IPS DF 6.9 (cell line): ENCODE results near the gene AGBL4.
A peak's percentile ranks its signal among the peaks of the same experiment; 100 is the strongest.

ENCODE experiments used
- DNase-seq: peaks from one replicate; pipeline ENCODE4 v3.0.0-alpha.2; 2013; ENCODE audit warnings: low read depth, low spot score
- H3K27ac ChIP-seq: one replicate; pipeline ENCODE4 v1.5.1; 2013; ENCODE audit warnings: low read length, control low read depth
- H3K27me3 ChIP-seq: 2 replicates; pipeline ENCODE4 v1.6.1; 2013; ENCODE audit warnings: mild to moderate bottlenecking, low read length; ENCODE audit not compliant: control insufficient read depth, insufficient read depth
- H3K36me3 ChIP-seq: 2 replicates; pipeline ENCODE4 v1.6.1; 2013; ENCODE audit warnings: low read length; ENCODE audit not compliant: control insufficient read depth, insufficient read depth
- H3K4me1 ChIP-seq: 2 replicates; pipeline ENCODE4 v1.6.1; 2013; ENCODE audit warnings: low read length; ENCODE audit not compliant: control insufficient read depth, insufficient read depth
- H3K4me3 ChIP-seq: 2 replicates; pipeline ENCODE4 v1.5.1; 2013; ENCODE audit warnings: mild to moderate bottlenecking, low read length
- H3K9me3 ChIP-seq: 2 replicates; pipeline ENCODE4 v1.6.1; 2013; ENCODE audit warnings: low read length, inconsistent platforms; ENCODE audit not compliant: control insufficient read depth, insufficient read depth
- WGBS: extraction: QIAGEN DNeasy Blood & Tissue Kit; methylation state at CpG from one replicate; pipeline ENCODE4 v1.1.7; 2013; ENCODE audit warnings: mixed read lengths, missing lambda C conversion rate; ENCODE audit not compliant: insufficient read length, insufficient coverage; 5-methylcytosine and 5-hydroxymethylcytosine counted together

The AGBL4 gene

DNA sequence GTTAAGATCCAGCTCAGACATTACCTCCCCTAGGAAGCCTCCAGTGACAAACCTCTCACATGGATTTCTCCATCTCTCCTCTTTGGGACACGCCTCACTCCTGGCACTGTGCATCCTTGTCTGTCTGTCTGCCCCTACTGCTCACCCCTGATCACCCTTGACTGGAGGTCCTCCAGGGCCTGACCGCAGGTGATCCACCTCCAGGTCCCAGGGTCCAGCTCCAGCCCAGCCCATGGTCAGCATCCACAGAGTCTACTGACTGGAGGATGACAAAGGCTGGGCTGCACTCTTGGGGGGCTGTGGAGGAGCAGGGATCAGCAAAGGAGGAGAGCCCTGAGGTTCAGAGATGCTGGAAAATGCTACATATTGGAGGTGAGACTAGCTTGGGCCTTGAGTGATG, 1312.8 kb downstream of the AGBL4 start:
- H3K4me1 ChIP-seq, result no peaks in the 10 kb centered on the region; the same call in 1 of the 2 replicates
- no peak overlapping the region for H3K4me3 ChIP-seq
- no peaks in the 10 kb centered on the region for H3K9me3 ChIP-seq
- no peaks in the 10 kb centered on the region for H3K36me3 ChIP-seq
- DNase-seq, result no peak
- H3K27ac ChIP-seq, result no peak overlapping the region
- H3K27me3 ChIP-seq, result no peaks in the 10 kb centered on the region
- WGBS, result no CpG with 5 or more reads among the region's 2 CpGs

DNA sequence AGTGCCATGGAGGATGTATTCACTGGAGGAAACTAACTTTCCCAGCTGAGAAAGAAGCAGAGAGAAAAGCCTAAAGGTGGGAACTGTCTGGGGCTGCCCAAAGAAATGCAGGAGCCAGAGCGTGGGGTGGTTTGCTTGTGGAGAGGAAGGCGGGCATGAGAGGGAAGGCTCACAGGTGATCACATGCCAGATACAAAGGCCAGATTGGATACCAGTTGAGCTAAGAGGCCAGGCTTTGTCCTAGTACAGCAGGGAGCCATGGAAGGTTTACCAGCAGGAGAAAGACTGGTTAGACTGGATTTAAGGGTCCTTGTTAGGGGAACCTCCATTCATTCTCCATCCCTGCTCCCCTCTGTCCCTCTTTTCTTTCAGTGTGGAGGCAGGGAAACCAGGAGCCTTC, 1313.4 kb downstream of the AGBL4 start:
- H3K9me3 ChIP-seq, result no peaks in the 10 kb centered on the region
- WGBS, result no CpG with 5 or more reads among the region's 2 CpGs
- peak; percentile 16 for DNase-seq
- no peaks in the 10 kb centered on the region for H3K27me3 ChIP-seq
- H3K27ac ChIP-seq, result no peak overlapping the region
- no peak overlapping the region for H3K4me3 ChIP-seq
- no peaks in the 10 kb centered on the region; the same call in 1 of the 2 replicates for H3K4me1 ChIP-seq
- no peaks in the 10 kb centered on the region for H3K36me3 ChIP-seq

DNA sequence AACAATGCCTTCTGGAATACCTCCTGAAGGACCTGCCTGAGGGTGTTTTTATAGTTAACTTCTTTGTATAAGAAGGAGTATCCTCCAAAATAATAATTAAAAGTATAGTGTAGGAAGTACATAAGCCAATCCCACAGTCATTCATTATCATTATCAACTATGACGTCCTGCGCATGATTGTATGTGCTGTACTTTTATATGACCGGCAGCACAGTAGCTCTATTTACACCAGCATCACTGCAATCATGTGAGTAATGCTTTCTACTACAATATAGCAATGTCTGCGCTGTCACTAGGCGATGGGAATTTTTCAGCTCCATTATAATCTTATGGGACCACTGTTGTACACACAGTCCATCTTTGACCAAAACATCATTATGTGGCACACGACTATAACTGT, 1319.0 kb downstream of the AGBL4 start:
- WGBS, result no CpG with 5 or more reads among the region's 6 CpGs
- Histone ChIP-seq H3K4me1 (no peaks in the 10 kb centered on the region), H3K27me3 (no peaks in the 10 kb centered on the region), H3K36me3 (no peaks in the 10 kb centered on the region), H3K27ac (no peak overlapping the region), H3K9me3 (no peaks in the 10 kb centered on the region), H3K4me3 (no peak overlapping the region)
- no peak for DNase-seq

DNA sequence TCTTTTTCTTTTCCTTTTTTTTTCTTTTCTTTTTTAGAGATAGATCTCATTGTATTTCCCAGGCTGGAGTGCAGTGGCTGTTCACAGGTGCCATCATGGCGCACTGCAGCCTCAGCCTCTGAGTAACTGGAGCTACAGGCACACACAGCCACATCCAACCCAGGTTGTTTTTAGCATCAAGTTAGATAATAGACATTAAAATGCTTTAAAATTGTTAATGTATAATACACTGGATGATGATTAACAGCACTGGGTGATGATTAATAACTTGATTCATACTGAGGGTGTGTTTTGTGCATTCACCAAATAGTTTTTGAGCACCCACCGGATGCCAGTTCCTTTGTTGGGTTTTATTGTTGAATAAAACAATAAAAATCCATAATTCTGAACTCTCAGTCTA, 1322.3 kb downstream of the AGBL4 start:
- Histone ChIP-seq H3K9me3 (no peaks in the 10 kb centered on the region), H3K27ac (no peak overlapping the region), H3K4me1 (no peaks in the 10 kb centered on the region), H3K4me3 (no peak overlapping the region), H3K36me3 (no peaks in the 10 kb centered on the region), H3K27me3 (no peaks in the 10 kb centered on the region)
- DNase-seq, result no peak
- WGBS, result no CpG with 5 or more reads among the region's 2 CpGs

DNA sequence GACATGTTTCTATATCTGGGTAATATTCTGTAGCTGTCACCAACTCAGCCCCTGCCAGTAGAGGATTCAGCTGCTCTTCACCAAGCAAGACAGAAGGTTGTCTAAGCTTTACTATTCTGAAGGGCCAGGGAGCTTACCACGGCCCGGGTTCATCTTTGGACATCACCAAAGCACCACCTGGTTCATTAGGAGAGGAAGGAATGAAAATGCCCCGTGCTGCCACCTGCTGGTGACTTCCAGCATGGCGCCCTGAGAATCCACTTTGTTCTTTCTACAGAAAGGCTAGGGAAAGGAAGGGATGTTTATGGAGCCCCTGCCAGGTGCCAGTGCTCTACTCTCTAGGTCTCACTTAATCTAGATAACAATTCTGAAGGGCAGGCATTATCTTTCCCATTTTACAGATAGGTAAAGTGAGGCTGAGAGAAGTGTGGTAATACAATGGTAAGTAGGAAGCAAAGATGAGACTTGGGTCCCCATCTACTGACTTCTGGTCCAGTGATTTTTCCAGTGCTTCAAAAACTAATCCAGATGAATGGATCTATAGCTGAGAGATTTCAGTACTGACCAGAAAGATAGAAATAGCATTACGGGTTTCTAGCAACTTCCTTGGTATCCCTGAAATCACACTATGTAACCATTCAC, 1326.6 kb downstream of the AGBL4 start:
- DNase-seq, result no peak
- no peaks in the 10 kb centered on the region for H3K27me3 ChIP-seq
- no peaks in the 10 kb centered on the region for H3K4me1 ChIP-seq
- no peaks in the 10 kb centered on the region for H3K36me3 ChIP-seq
- no CpG with 5 or more reads among the region's 5 CpGs for WGBS
- no peak overlapping the region for H3K27ac ChIP-seq
- H3K9me3 ChIP-seq, result no peaks in the 10 kb centered on the region
- no peak overlapping the region for H3K4me3 ChIP-seq

DNA sequence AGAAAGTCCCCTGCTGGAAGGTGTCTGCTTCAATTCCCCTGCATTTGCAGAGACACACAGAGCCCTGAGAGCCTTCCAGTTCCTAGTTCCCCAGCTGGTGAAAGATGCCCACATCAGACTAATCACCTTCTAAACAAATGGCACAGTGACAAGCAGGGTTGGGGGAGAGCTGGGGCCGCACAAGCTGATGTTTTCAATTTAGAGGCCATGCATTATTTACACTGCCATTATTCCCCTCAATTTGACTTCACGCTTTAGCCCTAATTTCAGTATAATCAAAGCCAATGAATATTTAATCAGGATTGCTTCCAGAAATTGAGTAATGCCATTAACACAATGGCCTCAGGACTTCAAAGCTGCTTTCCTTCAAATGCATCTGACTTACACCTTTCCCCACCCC, 1328.6 kb downstream of the AGBL4 start:
- H3K9me3 ChIP-seq, result no peaks in the 10 kb centered on the region
- H3K36me3 ChIP-seq, result no peaks in the 10 kb centered on the region
- WGBS, result no CpG with 5 or more reads among the region's 2 CpGs
- no peak overlapping the region for H3K4me3 ChIP-seq
- no peaks in the 10 kb centered on the region for H3K4me1 ChIP-seq
- DNase-seq, result no peak
- no peak overlapping the region for H3K27ac ChIP-seq
- H3K27me3 ChIP-seq, result no peaks in the 10 kb centered on the region

DNA sequence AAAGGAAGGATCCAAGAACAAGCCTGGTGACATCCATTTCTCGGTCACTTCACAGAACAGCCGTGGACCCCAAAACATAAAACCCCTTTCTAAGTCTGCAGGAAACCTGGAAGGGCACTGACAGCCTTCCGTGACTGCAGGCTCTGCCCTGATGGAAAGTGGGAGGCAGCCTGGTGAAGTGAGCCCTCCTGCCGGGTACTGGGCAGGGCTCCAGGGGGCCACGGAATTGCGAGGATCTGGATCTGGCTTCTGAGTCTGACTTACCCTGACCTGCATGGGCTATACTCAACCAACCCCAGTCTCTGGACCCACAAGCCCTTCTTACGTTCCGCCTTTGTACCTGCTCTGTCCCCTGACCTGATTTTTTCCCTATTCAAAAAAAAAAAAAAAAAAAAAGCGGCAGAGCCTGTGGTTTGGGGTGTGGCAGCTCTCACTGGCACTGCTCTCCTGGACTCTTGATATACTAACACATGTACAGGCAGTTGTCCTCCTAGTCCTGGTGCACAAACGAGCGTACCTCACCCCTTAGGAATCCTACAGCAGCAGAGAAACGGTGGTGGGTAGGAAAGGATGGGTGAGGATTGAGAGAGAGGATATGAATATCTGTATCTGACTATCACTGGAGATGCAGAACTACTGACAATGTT, 1330.0 kb downstream of the AGBL4 start:
- no CpG with 5 or more reads among the region's 12 CpGs for WGBS
- H3K4me3 ChIP-seq, result no peak overlapping the region
- no peaks in the 10 kb centered on the region for H3K4me1 ChIP-seq
- no peaks in the 10 kb centered on the region for H3K27me3 ChIP-seq
- no peak overlapping the region for H3K27ac ChIP-seq
- no peaks in the 10 kb centered on the region for H3K36me3 ChIP-seq
- no peaks in the 10 kb centered on the region for H3K9me3 ChIP-seq
- DNase-seq, result no peak

DNA sequence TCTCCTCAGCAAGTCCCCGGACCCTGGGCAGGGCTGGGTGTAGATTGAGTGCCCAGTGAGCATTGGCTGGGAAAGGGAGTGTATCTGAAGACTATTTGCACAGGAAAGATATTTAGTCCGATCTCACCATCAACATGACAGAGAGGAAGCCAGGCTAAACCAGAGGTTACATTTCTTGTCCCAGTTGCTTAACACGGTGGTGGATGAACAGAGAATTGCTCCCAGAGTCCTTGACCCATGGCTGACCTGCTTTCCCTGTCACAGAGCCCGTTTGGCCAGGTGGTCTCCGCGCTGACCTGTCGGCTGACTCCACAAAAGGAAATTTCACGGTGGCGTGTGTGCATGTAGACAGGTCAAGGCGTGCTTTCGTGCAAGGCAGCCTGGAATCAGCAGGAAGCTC, 1330.6 kb downstream of the AGBL4 start:
- no peak overlapping the region for H3K27ac ChIP-seq
- H3K4me1 ChIP-seq, result no peaks in the 10 kb centered on the region
- no CpG with 5 or more reads among the region's 11 CpGs for WGBS
- H3K4me3 ChIP-seq, result no peak overlapping the region
- no peaks in the 10 kb centered on the region for H3K9me3 ChIP-seq
- no peak for DNase-seq
- no peaks in the 10 kb centered on the region for H3K36me3 ChIP-seq
- no peaks in the 10 kb centered on the region for H3K27me3 ChIP-seq

DNA sequence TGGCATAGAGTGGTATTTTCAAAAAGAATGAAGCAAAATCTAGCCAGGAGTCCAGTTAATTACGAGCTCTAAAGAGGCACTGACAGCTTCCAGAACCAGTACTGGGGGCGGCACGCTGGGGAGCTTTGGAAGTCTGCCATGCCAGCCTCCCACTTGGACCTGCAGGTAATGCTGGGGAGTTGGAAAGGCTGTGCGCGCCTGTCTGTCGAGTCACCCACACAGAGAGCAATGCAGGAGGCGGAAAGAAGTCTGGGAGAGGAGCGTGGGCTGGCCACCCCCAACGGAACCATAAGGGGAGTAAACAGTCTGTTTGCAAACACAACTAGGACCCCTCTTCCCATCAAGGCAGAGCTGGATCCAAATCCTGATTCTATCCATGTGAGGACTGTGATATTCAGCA, 1331.5 kb downstream of the AGBL4 start:
- no peak overlapping the region for H3K4me3 ChIP-seq
- H3K27ac ChIP-seq, result no peak overlapping the region
- WGBS, result no CpG with 5 or more reads among the region's 9 CpGs
- H3K36me3 ChIP-seq, result no peaks in the 10 kb centered on the region
- no peak for DNase-seq
- H3K27me3 ChIP-seq, result no peaks in the 10 kb centered on the region
- H3K9me3 ChIP-seq, result no peaks in the 10 kb centered on the region
- no peaks in the 10 kb centered on the region for H3K4me1 ChIP-seq

DNA sequence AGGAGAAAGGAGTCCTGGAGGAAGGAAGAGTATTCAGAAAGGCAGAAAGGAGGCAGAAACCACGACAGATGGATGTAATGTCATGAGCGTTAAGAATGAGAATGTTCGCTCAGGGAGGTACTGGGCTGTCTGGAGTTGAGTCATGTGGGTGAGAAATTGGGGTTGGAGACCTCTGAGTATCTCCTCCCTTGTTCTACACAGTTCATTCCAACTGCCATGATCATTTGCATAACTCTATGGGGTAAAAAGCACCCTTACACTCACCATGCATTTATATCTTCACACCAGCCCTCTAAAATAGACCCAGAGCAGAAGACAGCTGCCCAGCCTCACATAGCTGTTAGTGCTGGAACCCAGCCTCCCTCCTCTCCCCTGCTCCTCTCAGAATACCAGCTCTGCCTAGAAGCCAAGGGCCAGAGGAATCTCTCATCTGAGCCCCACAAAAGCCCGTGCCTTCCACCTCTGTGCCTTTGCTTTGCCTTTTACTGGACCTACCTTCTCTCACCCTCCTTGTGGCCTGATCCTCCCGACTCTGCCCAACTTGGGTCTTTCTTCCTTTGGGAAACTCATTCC, 1332.2 kb downstream of the AGBL4 start:
- H3K27ac ChIP-seq, result no peak overlapping the region

More for the DNA sequence above, 1332.2 kb downstream of the AGBL4 start:
- Histone ChIP-seq H3K4me3 (no peak overlapping the region), H3K27me3 (no peaks in the 10 kb centered on the region), H3K36me3 (no peaks in the 10 kb centered on the region), H3K4me1 (no peaks in the 10 kb centered on the region), H3K9me3 (no peaks in the 10 kb centered on the region)
- no CpG with 5 or more reads among the region's 5 CpGs for WGBS
- DNase-seq, result no peak
